ENCODE data around the gene BCL2L13.
"Not testable (repeated sequence)": the region's sequence is repeated elsewhere in the genome, so short reads cannot be mapped to it uniquely, and the experiment has no call there.

The BCL2L13 gene

GRCh38 chr22:17637490-17638181 is 921 bp upstream of the BCL2L13 start:
- DNase-seq, result no peak

- DNase-seq, result no peak
Observed at GRCh38 chr22:17638182-17638431, 450 bp upstream of the BCL2L13 start.

- no peak for DNase-seq
Observed at GRCh38 chr22:17639247-17639741, 737 bp downstream of the BCL2L13 start.

- DNase-seq, result no peak
Observed at GRCh38 chr22:17641269-17641668, 2.7 kb downstream of the BCL2L13 start.

- not testable (repeated sequence) for DNase-seq
Observed at GRCh38 chr22:17642357-17642756, 3.8 kb downstream of the BCL2L13 start.

GRCh38 chr22:17647452-17647851 is 8.9 kb downstream of the BCL2L13 start:
- DNase-seq, result no peak

- no peak for DNase-seq
Observed at GRCh38 chr22:17647991-17648390, 9.4 kb downstream of the BCL2L13 start.

- no peak for DNase-seq
Observed at GRCh38 chr22:17648569-17648968, 10.0 kb downstream of the BCL2L13 start.

- no peak for DNase-seq
Observed at GRCh38 chr22:17655289-17655688, 16.7 kb downstream of the BCL2L13 start.

GRCh38 chr22:17656870-17657395 is 18.4 kb downstream of the BCL2L13 start:
- no peak for DNase-seq

GRCh38 chr22:17664414-17665055 is 26.0 kb downstream of the BCL2L13 start:
- DNase-seq, result no peak

- DNase-seq, result no peak
Observed at GRCh38 chr22:17665248-17665647, 26.7 kb downstream of the BCL2L13 start.

GRCh38 chr22:17665854-17666253 is 27.3 kb downstream of the BCL2L13 start:
- no peak for DNase-seq

GRCh38 chr22:17671521-17672092 is 33.0 kb downstream of the BCL2L13 start:
- DNase-seq, result not testable (repeated sequence)

GRCh38 chr22:17672417-17672991 is 33.9 kb downstream of the BCL2L13 start:
- no peak for DNase-seq

- no peak for DNase-seq
Observed at GRCh38 chr22:17674152-17674551, 35.6 kb downstream of the BCL2L13 start.

GRCh38 chr22:17675584-17675983 is 37.0 kb downstream of the BCL2L13 start:
- no peak for DNase-seq

- no peak for DNase-seq
Observed at GRCh38 chr22:17678817-17679385, 40.3 kb downstream of the BCL2L13 start.

- DNase-seq, result no peak
Observed at GRCh38 chr22:17684245-17684644, 45.7 kb downstream of the BCL2L13 start.

GRCh38 chr22:17692841-17693240 is 54.3 kb downstream of the BCL2L13 start:
- DNase-seq, result no peak

- no peak for DNase-seq
Observed at GRCh38 chr22:17694193-17694592, 55.6 kb downstream of the BCL2L13 start.

- DNase-seq, result no peak
Observed at GRCh38 chr22:17694752-17695151, 56.2 kb downstream of the BCL2L13 start.

GRCh38 chr22:17695986-17696385 is 57.4 kb downstream of the BCL2L13 start:
- no peak for DNase-seq
